Measurements from ENCODE around the gene MSI2. TPM values are rescaled to one million over a fixed set of nuclear protein-coding genes. Genes with fewer than 3 reads are reported as not detected.

Gene MSI2
- total and polyA plus RNA-seq, 2 experiments from 2014 or later = 18.9 to 41.8 TPM

GRCh38 chr17:57236686-57237299 lies 19.5 kb upstream of the MSI2 start (continued):
- TF ChIP-seq, protein P1, sequence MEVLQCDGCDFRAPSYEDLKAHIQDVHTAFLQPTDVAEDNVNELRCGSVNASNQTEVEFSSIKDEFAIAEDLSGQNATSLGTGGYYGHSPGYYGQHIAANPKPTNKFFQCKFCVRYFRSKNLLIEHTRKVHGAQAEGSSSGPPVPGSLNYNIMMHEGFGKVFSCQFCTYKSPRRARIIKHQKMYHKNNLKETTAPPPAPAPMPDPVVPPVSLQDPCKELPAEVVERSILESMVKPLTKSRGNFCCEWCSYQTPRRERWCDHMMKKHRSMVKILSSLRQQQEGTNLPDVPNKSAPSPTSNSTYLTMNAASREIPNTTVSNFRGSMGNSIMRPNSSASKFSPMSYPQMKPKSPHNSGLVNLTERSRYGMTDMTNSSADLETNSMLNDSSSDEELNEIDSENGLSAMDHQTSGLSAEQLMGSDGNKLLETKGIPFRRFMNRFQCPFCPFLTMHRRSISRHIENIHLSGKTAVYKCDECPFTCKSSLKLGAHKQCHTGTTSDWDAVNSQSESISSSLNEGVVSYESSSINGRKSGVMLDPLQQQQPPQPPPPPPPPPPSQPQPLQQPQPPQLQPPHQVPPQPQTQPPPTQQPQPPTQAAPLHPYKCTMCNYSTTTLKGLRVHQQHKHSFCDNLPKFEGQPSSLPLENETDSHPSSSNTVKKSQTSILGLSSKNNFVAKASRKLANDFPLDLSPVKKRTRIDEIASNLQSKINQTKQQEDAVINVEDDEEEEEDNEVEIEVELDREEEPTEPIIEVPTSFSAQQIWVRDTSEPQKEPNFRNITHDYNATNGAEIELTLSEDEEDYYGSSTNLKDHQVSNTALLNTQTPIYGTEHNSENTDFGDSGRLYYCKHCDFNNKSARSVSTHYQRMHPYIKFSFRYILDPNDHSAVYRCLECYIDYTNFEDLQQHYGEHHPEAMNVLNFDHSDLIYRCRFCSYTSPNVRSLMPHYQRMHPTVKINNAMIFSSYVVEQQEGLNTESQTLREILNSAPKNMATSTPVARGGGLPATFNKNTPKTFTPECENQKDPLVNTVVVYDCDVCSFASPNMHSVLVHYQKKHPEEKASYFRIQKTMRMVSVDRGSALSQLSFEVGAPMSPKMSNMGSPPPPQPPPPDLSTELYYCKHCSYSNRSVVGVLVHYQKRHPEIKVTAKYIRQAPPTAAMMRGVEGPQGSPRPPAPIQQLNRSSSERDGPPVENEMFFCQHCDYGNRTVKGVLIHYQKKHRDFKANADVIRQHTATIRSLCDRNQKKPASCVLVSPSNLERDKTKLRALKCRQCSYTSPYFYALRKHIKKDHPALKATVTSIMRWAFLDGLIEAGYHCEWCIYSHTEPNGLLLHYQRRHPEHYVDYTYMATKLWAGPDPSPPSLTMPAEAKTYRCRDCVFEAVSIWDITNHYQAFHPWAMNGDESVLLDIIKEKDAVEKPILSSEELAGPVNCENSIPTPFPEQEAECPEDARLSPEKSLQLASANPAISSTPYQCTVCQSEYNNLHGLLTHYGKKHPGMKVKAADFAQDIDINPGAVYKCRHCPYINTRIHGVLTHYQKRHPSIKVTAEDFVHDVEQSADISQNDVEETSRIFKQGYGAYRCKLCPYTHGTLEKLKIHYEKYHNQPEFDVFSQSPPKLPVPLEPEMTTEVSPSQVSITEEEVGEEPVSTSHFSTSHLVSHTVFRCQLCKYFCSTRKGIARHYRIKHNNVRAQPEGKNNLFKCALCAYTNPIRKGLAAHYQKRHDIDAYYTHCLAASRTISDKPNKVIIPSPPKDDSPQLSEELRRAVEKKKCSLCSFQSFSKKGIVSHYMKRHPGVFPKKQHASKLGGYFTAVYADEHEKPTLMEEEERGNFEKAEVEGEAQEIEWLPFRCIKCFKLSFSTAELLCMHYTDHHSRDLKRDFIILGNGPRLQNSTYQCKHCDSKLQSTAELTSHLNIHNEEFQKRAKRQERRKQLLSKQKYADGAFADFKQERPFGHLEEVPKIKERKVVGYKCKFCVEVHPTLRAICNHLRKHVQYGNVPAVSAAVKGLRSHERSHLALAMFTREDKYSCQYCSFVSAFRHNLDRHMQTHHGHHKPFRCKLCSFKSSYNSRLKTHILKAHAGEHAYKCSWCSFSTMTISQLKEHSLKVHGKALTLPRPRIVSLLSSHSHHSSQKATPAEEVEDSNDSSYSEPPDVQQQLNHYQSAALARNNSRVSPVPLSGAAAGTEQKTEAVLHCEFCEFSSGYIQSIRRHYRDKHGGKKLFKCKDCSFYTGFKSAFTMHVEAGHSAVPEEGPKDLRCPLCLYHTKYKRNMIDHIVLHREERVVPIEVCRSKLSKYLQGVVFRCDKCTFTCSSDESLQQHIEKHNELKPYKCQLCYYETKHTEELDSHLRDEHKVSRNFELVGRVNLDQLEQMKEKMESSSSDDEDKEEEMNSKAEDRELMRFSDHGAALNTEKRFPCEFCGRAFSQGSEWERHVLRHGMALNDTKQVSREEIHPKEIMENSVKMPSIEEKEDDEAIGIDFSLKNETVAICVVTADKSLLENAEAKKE (CRISPR knock-in tag; IDR thresholded peaks at IDR 0.05) = no peak
- TF ChIP-seq, protein P2, sequence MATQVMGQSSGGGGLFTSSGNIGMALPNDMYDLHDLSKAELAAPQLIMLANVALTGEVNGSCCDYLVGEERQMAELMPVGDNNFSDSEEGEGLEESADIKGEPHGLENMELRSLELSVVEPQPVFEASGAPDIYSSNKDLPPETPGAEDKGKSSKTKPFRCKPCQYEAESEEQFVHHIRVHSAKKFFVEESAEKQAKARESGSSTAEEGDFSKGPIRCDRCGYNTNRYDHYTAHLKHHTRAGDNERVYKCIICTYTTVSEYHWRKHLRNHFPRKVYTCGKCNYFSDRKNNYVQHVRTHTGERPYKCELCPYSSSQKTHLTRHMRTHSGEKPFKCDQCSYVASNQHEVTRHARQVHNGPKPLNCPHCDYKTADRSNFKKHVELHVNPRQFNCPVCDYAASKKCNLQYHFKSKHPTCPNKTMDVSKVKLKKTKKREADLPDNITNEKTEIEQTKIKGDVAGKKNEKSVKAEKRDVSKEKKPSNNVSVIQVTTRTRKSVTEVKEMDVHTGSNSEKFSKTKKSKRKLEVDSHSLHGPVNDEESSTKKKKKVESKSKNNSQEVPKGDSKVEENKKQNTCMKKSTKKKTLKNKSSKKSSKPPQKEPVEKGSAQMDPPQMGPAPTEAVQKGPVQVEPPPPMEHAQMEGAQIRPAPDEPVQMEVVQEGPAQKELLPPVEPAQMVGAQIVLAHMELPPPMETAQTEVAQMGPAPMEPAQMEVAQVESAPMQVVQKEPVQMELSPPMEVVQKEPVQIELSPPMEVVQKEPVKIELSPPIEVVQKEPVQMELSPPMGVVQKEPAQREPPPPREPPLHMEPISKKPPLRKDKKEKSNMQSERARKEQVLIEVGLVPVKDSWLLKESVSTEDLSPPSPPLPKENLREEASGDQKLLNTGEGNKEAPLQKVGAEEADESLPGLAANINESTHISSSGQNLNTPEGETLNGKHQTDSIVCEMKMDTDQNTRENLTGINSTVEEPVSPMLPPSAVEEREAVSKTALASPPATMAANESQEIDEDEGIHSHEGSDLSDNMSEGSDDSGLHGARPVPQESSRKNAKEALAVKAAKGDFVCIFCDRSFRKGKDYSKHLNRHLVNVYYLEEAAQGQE (IDR thresholded peaks at IDR 0.05; ENCODE audit: unreplicated experiment) = no peak

- H3K4me1 Mint-ChIP-seq = peaks cover 13% of the 10 kb centered on the region
- no peak for TF ChIP-seq JUNB (IDR thresholded peaks at IDR 0.05; ENCODE audit: unreplicated experiment)
- TF ChIP-seq CREB1 (CRISPR knock-in tag; IDR thresholded peaks at IDR 0.05; ENCODE audit: low read depth) = no peak
- TF ChIP-seq NANOG (IDR thresholded peaks at IDR 0.05; ENCODE audit: borderline replicate concordance) = no peak
- TF ChIP-seq, protein P1 (CRISPR knock-in tag; IDR thresholded peaks at IDR 0.05) = no peak
- no peaks in the 10 kb centered on the region for H3K36me3 Mint-ChIP-seq (ENCODE audit: low read depth)
- no peaks in the 10 kb centered on the region for H3K9me2 ChIP-seq (ENCODE audit: insufficient read depth)
- H3K4me2 ChIP-seq = no peak overlapping the region
- peaks cover 6% of the 10 kb centered on the region for H3K27me3 Mint-ChIP-seq (ENCODE audit: insufficient read depth, low read depth, poor library complexity)
- H3K79me2 ChIP-seq (replicated peaks; ENCODE audit: insufficient read depth) = no peaks in the 10 kb centered on the region
- no peaks in the 10 kb centered on the region for H4K20me1 ChIP-seq (replicated peaks; ENCODE audit: insufficient read depth)
- H3K9me3 Mint-ChIP-seq = no peaks in the 10 kb centered on the region
- H2AFZ ChIP-seq = no peak overlapping the region
- no peaks in the 10 kb centered on the region for H3F3A ChIP-seq (replicated peaks; ENCODE audit: low read depth)
- no peak overlapping the region for H3K4me3 Mint-ChIP-seq
- H3K4me1 ChIP-seq (ENCODE audit: insufficient read depth) = no peaks in the 10 kb centered on the region
- no peak overlapping the region for H3K4me3 ChIP-seq
- ATAC-seq = no peak
- no peaks in the 10 kb centered on the region for H3K36me3 ChIP-seq (ENCODE audit: insufficient read depth)
- no peaks in the 10 kb centered on the region for H3K27me3 ChIP-seq (ENCODE audit: insufficient read depth)
- H3K27ac ChIP-seq (ENCODE audit: low read depth) = no peak overlapping the region
- H3K27ac Mint-ChIP-seq = no peak overlapping the region
- no peak for DNase-seq (ENCODE audit: low spot score)
Measured at GRCh38 chr17:57240648-57241047, 15.7 kb upstream of the MSI2 start.

Measured in GM23338 (cell line).